Loucy (cell line): Measurements from ENCODE around the gene CYP1A2.
"Not testable (repeated sequence)": the region's sequence is repeated elsewhere in the genome, so short reads cannot be mapped to it uniquely, and the experiment has no call there.

Source experiments
- H2AFZ ChIP-seq: fragments of 200-600 bp; sonication (generic); 2 replicates; pipeline ENCODE4 v1.6.0; 2016; ENCODE audit warnings: antibody characterized with exemption, mild to moderate bottlenecking, low read length, moderate library complexity
- H3F3A ChIP-seq: fragments of 200-600 bp; 2 replicates; pipeline ENCODE4 v1.6.0; 2016; ENCODE audit warnings: antibody characterized with exemption, low read depth, mild to moderate bottlenecking
- H3K27me3 ChIP-seq: fragments of 200-600 bp; sonication (generic); 2 replicates; pipeline ENCODE4 v1.6.1; 2014; ENCODE audit warnings: low read length, mild to moderate bottlenecking; ENCODE audit not compliant: insufficient read depth, poor library complexity, severe bottlenecking
- H3K36me3 ChIP-seq: fragments of 200-600 bp; sonication (generic); 2 replicates; pipeline ENCODE4 v1.6.1; 2016; ENCODE audit warnings: low read length; ENCODE audit not compliant: insufficient read depth
- H3K4me1 ChIP-seq: fragments of 200-600 bp; sonication (generic); 2 replicates; pipeline ENCODE4 v1.5.1; 2014; ENCODE audit warnings: low read length, mild to moderate bottlenecking; ENCODE audit not compliant: insufficient read depth, poor library complexity, severe bottlenecking
- H3K4me2 ChIP-seq: fragments of 200-600 bp; sonication (generic); 2 replicates; pipeline ENCODE4 v1.6.0; 2014; ENCODE audit warnings: antibody characterized with exemption, low read length, low read depth, mild to moderate bottlenecking; ENCODE audit not compliant: poor library complexity, severe bottlenecking
- H3K4me3 ChIP-seq: fragments of 200-600 bp; sonication (generic); 2 replicates; pipeline ENCODE4 v1.5.1; 2014; ENCODE audit warnings: low read length, mild to moderate bottlenecking, mixed read lengths; ENCODE audit not compliant: poor library complexity, severe bottlenecking
- H3K79me2 ChIP-seq: fragments of 200-600 bp; sonication (generic); 2 replicates; pipeline ENCODE4 v1.6.1; 2014; ENCODE audit warnings: low read length; ENCODE audit not compliant: insufficient read depth
- H3K9ac ChIP-seq: fragments of 200-600 bp; sonication (generic); 2 replicates; pipeline ENCODE4 v1.6.0; 2014; ENCODE audit warnings: mild to moderate bottlenecking, low read depth, low read length, moderate library complexity; ENCODE audit not compliant: poor library complexity, severe bottlenecking
- H3K9me2 ChIP-seq: fragments of 200-600 bp; sonication (generic); replicated peaks from 2 replicates; pipeline ENCODE4 v1.6.1; 2016; ENCODE audit warnings: low read depth, low read length, mixed read lengths
- H3K9me3 ChIP-seq: fragments of 200-600 bp; sonication (generic); 2 replicates; pipeline ENCODE4 v1.6.1; 2014; ENCODE audit warnings: mild to moderate bottlenecking, antibody characterized with exemption, low read length, low read depth; ENCODE audit not compliant: insufficient read depth
- H4K20me1 ChIP-seq: fragments of 200-600 bp; sonication (generic); 2 replicates; pipeline ENCODE4 v1.6.0; 2014; ENCODE audit warnings: antibody characterized with exemption, low read length, mild to moderate bottlenecking; ENCODE audit not compliant: insufficient read depth, poor library complexity, severe bottlenecking
- EZH2phosphoT487 ChIP-seq: fragments of 200-600 bp; IDR thresholded peaks from 2 replicates; pipeline ENCODE4 v1.6.1; 2018; ENCODE audit warnings: antibody characterized with exemption, mild to moderate bottlenecking, moderate library complexity, borderline replicate concordance
- TF ChIP-seq, protein P1 (sequence below): fragments of 200-600 bp; sonication (generic); conservative IDR thresholded peaks from 2 replicates; pipeline ENCODE4 v1.5.1; 2014; ENCODE audit warnings: mild to moderate bottlenecking, antibody characterized with exemption, low read length

CYP1A2 gene

DNA sequence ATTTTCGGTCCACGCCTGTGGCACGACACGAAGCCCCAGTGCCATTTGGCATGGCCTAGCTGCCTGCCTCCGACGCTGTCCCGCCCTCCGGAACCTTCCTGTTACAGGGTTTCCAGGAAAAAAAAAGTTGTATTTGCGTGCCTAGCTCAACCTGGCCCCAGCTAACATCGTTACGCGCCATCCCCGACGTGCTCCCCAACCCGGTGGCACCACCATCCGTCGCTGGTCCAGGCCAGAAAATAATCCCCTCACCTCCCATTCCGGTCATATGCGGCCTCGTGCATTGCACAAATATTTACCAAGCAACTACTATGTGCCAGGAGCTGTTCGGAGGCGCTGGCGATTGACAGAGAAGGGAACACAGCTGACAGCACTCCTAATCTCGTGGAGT, 21.9 kb upstream of the CYP1A2 start:
- Histone ChIP-seq H3K79me2 (no peaks in the 10 kb centered on the region), H3K4me2 (peak overlapping the region; percentile 93), H2AFZ (no peak overlapping the region), H3K9me2 (no peaks in the 10 kb centered on the region), H3F3A (no peaks in the 10 kb centered on the region), H3K4me3 (peak overlapping the region; percentile 72), H3K9me3 (no peaks in the 10 kb centered on the region), H3K36me3 (no peaks in the 10 kb centered on the region), H3K9ac (no peak overlapping the region), H3K4me1 (peaks cover 8% of the 10 kb centered on the region), H4K20me1 (no peaks in the 10 kb centered on the region), H3K27me3 (no peaks in the 10 kb centered on the region)
- no peak for TF ChIP-seq EZH2phosphoT487
- TF ChIP-seq, protein P1, sequence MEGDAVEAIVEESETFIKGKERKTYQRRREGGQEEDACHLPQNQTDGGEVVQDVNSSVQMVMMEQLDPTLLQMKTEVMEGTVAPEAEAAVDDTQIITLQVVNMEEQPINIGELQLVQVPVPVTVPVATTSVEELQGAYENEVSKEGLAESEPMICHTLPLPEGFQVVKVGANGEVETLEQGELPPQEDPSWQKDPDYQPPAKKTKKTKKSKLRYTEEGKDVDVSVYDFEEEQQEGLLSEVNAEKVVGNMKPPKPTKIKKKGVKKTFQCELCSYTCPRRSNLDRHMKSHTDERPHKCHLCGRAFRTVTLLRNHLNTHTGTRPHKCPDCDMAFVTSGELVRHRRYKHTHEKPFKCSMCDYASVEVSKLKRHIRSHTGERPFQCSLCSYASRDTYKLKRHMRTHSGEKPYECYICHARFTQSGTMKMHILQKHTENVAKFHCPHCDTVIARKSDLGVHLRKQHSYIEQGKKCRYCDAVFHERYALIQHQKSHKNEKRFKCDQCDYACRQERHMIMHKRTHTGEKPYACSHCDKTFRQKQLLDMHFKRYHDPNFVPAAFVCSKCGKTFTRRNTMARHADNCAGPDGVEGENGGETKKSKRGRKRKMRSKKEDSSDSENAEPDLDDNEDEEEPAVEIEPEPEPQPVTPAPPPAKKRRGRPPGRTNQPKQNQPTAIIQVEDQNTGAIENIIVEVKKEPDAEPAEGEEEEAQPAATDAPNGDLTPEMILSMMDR = no peak

DNA sequence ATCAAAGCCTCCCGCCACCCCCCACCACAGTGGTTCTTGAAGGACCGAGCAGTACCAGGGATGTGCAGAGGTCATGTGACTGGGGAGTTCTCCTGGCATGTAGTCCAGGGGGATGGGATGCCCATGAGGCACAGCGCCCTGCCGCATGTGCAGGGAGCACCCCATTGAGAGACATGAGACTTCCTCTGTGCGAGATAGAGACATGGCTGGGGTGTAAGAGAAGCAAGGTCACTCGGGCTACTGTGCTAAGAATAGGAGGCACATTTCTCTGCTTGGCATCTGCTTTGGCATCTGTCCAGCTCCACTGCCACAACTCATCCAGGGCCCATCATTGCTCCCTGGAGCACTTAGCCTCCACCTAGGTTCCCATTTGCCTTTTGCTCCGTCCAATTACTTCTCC, 20.9 kb upstream of the CYP1A2 start:
- H3K4me1 ChIP-seq = peaks cover 8% of the 10 kb centered on the region

DNA sequence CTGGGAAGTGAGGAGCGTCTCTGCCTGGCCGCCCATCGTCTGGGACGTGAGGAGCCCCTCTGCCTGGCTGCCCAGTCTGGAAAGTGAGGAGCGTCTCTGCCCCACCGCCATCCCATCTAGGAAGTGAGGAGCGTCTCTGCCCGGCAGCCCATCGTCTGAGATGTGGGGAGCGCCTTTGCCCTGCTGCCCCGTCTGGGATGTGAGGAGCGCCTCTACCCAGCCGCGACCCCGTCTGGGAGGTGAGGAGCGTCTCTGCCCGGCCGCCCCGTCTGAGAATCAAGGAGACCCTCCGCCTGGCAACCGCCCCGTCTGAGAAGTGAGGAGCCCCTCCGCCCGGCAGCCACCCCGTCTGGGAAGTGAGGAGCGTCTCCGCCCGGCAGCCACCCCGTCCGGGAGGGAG, 19.9 kb upstream of the CYP1A2 start:
- H3K9ac ChIP-seq, H3K79me2 ChIP-seq, H3K4me1 ChIP-seq, H3K36me3 ChIP-seq, H2AFZ ChIP-seq, H3K9me3 ChIP-seq, H3K27me3 ChIP-seq, H3K4me3 ChIP-seq, H4K20me1 ChIP-seq, H3K9me2 ChIP-seq, H3K4me2 ChIP-seq, H3F3A ChIP-seq: not testable (repeated sequence)

More for the DNA sequence above, 20.9 kb upstream of the CYP1A2 start:
- Histone ChIP-seq H3K27me3 (no peaks in the 10 kb centered on the region), H3K79me2 (no peaks in the 10 kb centered on the region), H4K20me1 (no peaks in the 10 kb centered on the region), H3K9ac (no peak overlapping the region), H3F3A (no peaks in the 10 kb centered on the region), H3K4me3 (no peak overlapping the region), H3K36me3 (no peaks in the 10 kb centered on the region), H2AFZ (no peak overlapping the region), H3K9me2 (no peaks in the 10 kb centered on the region), H3K9me3 (no peaks in the 10 kb centered on the region), H3K4me2 (no peak overlapping the region)
- no peak for TF ChIP-seq EZH2phosphoT487
- TF ChIP-seq, protein P1 = no peak

DNA sequence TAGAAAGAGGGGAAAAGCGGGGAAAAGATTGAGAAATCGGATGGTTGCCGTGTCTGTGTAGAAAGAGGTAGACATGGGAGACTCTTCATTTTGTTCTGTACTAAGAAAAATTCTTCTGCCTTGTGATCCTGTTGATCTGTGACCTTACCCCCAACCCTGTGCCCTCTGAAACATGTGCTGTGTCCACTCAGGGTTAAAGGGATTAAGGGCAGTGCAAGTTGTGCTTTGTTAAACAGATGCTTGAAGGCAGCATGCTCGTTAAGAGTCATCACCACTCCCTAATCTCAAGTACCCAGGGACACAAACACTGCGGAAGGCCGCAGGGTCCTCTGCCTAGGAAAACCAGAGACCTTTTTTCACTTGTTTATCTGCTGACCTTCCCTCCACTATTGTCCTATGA, 19.3 kb upstream of the CYP1A2 start:
- not testable (repeated sequence) for H3K9ac ChIP-seq, H3F3A ChIP-seq, H3K9me2 ChIP-seq, H2AFZ ChIP-seq, H3K4me3 ChIP-seq, H3K9me3 ChIP-seq, H3K79me2 ChIP-seq, H3K4me2 ChIP-seq, H4K20me1 ChIP-seq, H3K36me3 ChIP-seq, H3K27me3 ChIP-seq, H3K4me1 ChIP-seq
